ENCODE measurements around the gene GALNT5.

DNA sequence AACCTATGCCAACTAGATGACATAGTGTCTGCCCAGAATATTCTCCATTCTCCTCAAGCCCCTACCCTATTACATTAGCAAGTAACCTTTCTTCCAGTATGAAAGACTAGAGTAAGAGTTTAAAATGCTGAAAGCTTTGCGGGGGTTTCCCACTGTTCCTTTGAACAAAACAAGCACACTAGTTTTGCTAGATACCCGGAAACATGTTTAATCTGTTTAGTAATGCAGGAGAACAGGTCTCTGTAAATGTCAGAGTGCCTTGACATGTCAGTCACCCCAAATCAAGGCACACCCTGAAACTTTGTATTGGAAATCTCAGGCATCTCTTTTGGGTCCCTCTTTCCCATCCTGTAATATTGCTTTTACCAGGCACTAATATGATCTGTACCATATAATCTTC is 11.6 kb downstream of the GALNT5 start:
- TF ChIP-seq, protein P1, sequence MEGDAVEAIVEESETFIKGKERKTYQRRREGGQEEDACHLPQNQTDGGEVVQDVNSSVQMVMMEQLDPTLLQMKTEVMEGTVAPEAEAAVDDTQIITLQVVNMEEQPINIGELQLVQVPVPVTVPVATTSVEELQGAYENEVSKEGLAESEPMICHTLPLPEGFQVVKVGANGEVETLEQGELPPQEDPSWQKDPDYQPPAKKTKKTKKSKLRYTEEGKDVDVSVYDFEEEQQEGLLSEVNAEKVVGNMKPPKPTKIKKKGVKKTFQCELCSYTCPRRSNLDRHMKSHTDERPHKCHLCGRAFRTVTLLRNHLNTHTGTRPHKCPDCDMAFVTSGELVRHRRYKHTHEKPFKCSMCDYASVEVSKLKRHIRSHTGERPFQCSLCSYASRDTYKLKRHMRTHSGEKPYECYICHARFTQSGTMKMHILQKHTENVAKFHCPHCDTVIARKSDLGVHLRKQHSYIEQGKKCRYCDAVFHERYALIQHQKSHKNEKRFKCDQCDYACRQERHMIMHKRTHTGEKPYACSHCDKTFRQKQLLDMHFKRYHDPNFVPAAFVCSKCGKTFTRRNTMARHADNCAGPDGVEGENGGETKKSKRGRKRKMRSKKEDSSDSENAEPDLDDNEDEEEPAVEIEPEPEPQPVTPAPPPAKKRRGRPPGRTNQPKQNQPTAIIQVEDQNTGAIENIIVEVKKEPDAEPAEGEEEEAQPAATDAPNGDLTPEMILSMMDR (IDR thresholded peaks at IDR 0.05; ENCODE audit: low read depth, low read length), result no peak
- no peak for TF ChIP-seq EZH2phosphoT487 (IDR thresholded peaks at IDR 0.05; ENCODE audit: low read depth)

Measured in OCI-LY3 (cell line).